HG03135 (cell line): ENCODE data around the gene TLE2.
"Not testable (repeated sequence)": the region's sequence is repeated elsewhere in the genome, so short reads cannot be mapped to it uniquely, and the experiment has no call there.

ENCODE experiments used
- ATAC-seq: cut with Tn5 transposase; IDR thresholded peaks from one replicate; pipeline ENCODE4 v1.9.1; 2021; ENCODE audit warnings: mild to moderate bottlenecking, moderate library complexity; ENCODE audit not compliant: unreplicated experiment

Gene TLE2

DNA sequence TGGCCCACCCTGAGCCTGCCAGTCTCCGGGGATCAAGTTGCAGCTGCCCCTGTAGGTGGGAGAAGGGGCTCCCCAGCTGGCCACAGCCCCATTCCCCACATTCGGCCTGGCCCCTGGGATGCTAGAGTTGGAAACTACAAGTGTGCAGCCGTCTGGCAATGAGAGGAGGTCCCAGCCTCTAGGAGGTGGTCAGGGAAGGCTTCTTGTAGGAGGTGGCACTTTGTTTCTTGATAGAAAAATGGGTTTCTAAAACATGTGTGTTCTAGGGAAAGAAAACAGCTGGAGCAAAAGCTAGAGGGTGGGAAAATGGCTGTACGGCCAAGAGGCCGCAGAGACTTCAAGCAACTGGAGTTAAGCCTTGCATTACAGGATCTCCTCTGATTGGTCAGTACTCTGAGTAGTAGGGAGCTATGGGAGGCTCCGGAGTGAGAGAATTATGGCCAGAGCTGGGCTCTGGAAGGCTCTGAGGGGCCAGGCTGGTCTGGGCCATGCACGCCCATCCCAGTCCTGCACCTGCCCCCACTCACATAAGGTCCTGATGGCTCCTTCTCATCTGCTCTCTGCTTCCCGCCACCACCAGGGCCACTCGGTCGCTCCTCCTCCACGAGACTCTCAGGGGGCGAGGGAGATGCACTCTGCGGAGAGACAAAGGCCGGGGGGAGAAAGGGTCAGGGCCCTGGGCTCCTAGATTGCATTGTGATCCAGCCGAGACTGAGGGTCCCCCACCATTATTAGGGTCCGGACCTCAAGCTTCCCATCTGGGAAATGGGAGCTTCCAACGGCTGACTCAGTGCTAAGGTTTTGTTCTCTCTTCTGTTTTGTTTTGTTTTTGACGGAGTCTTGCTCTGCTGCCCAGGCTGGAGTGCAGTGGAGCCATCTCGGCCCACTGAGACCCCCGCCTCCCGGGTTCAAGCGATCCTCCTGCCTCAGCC lies 13.7 kb downstream of the TLE2 start:
- no peak for ATAC-seq

GRCh38 chr19:3014135-3014534 lies 14.9 kb downstream of the TLE2 start:
- ATAC-seq = no peak

DNA sequence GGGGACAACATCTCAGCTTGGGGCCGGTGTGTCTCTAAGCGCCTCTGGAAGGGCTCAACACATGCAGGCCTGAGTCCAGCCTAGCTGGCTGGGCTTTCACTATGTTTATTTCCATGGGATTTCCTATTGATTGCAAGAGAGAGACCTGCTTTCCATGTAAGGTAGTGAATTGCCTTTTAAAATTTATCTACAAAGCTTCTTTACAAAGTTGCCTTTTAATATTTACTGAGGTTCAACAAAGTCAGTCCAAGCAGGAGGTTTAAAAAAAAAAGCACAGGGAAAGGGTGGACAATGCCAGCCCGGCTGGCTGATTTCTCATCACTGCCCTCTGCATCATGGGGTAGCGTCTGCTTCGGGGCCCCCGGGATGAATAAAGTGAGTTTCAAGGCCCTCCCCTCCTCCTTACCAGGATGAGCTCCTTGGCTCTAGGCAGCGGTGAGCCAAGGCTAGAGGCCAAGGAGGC lies 15.8 kb downstream of the TLE2 start:
- no peak for ATAC-seq

DNA sequence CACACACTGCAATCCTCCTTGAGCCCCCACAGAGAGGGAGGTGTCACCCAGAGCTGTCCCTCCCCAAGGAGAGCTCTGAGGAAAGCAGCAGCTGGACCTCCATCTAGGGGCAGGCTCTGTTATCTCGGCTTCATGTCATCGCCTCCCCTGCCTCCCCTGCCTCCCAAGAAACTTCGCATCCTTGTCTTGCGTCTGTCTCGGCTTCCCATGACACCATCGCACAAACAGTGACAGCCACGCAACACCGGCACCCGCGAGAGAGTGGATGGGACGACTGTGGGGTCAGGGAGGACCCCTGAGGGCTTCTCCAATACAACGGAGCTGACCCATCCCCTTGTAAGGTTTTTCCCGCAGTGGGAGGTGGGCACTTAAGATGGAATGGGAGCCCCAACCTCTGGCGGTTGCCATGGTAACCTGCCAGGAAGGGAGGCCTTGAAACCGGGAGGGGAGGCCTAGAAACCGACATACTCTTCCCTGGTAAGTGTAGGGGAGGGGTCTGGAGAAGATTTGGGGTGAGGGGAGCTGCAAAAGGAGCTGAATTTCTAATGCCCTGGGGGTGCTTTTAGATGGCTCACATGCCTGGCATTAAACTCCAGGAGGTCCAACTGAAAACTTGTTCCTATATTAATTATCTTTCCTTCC lies 16.3 kb downstream of the TLE2 start:
- no peak for ATAC-seq

DNA sequence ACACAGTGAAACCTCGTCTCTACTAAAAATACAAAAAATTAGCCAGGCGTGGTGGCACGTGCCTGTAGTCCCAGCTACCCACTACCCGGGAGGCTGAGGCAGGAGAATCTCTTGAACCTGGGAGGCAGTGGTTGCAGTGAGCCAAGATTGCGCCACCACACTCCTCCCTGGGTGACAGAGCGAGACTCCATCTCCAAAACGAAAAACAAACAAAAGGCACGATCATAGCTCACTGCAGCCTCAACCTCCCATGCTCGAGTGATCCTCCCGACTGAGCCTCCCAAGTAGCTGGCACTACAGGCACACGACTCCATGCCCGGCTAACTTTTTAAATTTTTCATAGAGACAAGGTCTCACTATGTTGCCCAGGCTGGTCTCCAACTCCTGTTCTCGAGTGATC lies 17.0 kb downstream of the TLE2 start:
- ATAC-seq = not testable (repeated sequence)

GRCh38 chr19:3010871-3011270 lies 18.2 kb downstream of the TLE2 start:
- ATAC-seq = no peak

- ATAC-seq = no peak
Measured at GRCh38 chr19:3008994-3009393, 20.1 kb downstream of the TLE2 start.

DNA sequence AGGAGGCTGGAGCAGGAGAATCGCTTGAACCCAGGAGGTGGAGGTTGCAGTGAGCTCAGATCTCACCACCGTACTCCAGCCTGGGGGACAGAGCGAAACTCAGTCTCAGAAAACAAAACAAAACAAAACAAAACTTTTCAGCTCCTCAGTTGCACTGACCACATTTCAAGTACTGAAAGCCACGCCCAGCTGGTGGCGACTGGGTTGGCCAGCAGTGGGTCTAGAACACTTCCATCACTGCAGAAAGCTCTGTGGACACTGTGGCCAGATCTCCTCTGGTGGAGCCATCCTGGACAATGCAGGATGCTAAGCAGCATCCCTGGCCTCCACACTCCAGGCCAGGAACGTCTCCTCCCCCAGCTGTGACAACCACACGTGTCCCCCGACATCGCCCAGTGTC lies 21.1 kb downstream of the TLE2 start:
- no peak for ATAC-seq

- no peak for ATAC-seq
Measured at GRCh38 chr19:3006075-3006767, 22.9 kb downstream of the TLE2 start.

- ATAC-seq = no peak
Measured at GRCh38 chr19:3005345-3005744, 23.7 kb downstream of the TLE2 start.

GRCh38 chr19:3004522-3004921 lies 24.6 kb downstream of the TLE2 start:
- ATAC-seq = no peak

DNA sequence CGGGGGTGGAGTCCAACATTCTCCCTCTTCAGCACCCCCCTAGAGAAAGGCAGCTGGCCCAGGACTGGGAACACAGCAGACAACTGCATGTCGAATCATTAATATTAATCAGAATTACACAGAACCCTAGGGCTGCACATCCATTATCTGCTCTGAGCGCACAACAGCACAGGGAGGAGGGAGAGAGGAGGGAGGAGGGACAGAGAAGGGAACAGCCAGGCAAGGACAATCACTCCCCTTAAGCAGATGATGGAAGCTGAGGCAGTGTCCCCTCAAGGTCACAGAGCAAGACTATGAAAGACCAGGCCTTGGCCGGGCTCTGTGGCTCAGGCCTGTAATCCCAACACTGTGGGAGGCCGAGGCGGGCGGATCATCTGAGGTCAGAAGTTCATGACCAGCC lies 26.0 kb downstream of the TLE2 start:
- ATAC-seq = no peak

DNA sequence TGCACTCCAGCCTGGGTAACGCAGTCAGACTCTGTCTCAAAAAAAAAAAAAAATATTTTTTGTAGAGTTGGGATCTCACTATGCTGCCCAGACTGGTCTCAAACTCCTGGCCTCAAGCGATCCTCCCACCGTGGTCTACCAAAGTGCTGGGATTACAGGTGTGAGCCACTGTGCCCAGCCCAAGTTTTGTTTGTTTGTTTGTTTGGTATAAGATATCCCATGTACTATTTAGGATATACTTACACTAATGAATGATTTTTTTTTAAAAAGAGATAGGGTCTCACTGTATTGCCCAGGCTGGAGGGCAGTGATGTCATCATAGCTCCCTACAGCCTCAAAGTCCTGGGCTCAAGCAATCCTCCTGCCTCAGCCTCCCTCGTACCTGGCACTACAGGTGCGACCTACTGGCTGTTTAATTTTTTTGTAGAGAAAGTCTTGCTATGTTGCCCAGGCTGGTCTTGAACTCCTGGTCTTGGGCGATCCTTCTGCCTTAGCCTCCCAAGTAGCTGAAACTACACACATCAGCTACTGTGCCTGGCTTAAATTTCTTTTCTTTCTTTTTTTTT lies 27.8 kb downstream of the TLE2 start:
- ATAC-seq = no peak

DNA sequence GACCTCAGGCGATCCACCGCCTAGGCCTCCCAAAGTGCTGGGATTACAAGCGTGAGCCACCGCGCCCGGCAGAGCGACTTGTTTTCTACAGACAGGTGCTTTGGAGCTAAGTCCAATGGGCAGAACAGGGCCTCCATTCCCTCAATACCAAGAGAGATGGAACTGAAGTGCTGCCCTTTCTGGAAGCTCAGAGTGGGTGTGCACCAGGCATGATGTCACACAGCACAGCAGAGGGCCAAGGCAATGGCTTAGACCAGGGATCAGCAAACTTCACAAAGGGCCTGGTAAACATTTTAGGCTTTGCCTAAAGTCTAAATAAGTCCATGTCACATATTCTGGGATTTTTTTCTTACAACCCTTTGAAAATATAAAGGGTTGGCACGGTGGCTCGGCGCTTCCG lies 30.4 kb downstream of the TLE2 start:
- no peak for ATAC-seq

DNA sequence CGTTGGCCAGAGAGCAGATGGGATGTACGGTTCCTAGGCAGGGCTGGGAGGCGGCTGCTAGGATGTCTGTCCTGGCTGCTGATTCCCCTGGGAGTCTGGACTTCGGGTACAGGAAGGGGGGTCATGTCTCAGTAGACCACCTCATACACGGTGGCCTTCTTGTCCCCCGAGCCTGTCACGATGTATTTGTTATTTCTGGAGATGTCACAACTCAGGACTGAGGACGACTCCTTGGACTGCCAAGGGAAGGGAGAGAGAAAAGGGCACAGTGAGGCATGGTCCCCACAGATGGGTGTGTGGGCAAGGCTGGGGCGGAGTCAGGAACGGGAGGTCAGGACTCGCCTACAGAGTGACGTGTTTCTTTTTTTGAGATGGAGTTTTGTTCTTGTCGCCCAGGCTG lies 31.4 kb downstream of the TLE2 start:
- ATAC-seq = no peak

GRCh38 chr19:2994588-2995131 lies 34.4 kb downstream of the TLE2 start:
- ATAC-seq = no peak

GRCh38 chr19:2993579-2993978 lies 35.5 kb downstream of the TLE2 start:
- ATAC-seq = no peak

DNA sequence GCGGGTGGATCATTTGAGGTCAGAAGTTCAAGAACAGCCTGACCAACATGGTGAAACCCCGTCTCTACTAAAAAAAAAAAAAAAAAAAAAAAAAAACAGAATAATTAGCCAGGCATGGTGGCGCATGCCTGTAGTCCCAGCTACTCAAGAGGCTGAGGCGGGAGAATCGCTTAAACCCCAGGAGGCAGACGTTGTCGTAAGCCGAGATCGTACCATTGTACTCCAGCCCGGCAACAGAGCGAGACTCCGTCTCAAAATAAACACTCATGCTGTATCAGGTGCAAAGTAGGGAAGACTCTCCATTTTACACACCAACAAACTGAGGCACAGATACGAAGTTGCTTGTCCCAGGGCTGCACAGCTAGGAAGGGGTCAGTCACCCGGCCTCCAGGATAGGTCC lies 36.1 kb downstream of the TLE2 start:
- ATAC-seq = no peak

DNA sequence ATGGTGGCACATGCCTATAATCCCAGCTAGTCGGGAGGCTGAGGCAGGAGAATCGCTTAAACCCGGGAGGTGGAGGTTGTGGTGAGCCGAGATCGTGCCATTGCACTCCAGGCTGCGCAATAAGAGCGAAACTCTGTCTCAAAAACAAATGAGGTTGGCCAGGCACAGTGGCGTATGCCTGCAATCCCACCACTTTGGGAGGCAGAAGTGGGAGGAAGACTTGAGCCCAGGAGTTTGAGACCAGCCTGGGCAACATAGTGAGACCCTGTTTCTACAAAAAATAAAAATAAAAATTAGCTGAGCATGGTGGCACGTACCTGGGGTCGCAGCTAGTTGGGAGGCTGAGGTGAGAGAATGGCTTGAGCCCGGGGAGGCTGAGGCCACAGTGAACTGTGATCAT lies 36.7 kb downstream of the TLE2 start:
- ATAC-seq = not testable (repeated sequence)

GRCh38 chr19:2989236-2989946 lies 39.7 kb downstream of the TLE2 start:
- ATAC-seq = no peak
